Epithelial cell of prostate (primary cell): ENCODE data around the gene IMP4.

Experiments
- DNase-seq: peaks from one replicate; pipeline ENCODE4 v3.0.0-alpha.2; 2011; ENCODE audit warnings: low read depth, low spot score
- H3K27ac ChIP-seq: fragments of 450-650 bp; 2 replicates; pipeline ENCODE4 v1.5.1; 2017; ENCODE audit warnings: mild to moderate bottlenecking

Gene IMP4

GRCh38 chr2:130336150-130336876, 6.4 kb upstream of the IMP4 start:
- H3K27ac ChIP-seq: no peak overlapping the region
- no peak for DNase-seq

GRCh38 chr2:130336877-130337734, 5.6 kb upstream of the IMP4 start:
- no peak overlapping the region for H3K27ac ChIP-seq
- DNase-seq: no peak

GRCh38 chr2:130337735-130338325, 4.9 kb upstream of the IMP4 start:
- DNase-seq: no peak
- H3K27ac ChIP-seq: no peak overlapping the region

DNA sequence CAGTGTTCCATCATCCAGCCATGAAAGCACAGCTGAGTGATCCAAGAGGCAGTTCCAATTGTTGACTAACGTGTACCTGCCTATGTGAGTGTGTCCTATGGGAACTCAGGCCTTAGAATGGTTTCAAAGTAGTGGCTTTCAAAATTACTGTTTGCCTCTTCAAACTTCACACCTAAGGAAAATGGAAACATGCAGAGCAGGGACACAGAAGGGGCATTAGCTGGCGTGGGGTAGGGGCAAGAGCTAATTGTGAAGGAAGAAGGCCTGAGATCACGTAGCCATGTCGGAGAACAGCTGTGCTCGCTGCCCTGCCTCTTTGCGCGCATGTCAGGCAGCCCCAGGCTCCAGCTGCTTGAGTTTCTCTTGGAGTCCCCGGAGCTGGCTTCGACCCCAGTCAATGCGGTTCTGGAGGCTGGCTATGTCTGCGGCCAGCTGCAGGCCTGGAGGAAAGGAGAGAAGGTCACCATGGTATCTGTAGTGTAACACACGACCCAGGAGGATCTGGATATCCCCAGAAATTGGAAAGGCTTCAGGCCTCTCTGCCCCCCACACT, 3.8 kb upstream of the IMP4 start:
- DNase-seq: no peak
- H3K27ac ChIP-seq: no peak overlapping the region

GRCh38 chr2:130339885-130340745, 2.6 kb upstream of the IMP4 start:
- no peak overlapping the region for H3K27ac ChIP-seq

GRCh38 chr2:130341562-130342019, 1.1 kb upstream of the IMP4 start:
- DNase-seq: no peak
- peak overlapping the region; percentile 78 for H3K27ac ChIP-seq

More at GRCh38 chr2:130339885-130340745, 2.6 kb upstream of the IMP4 start:
- DNase-seq: no peak

- H3K27ac ChIP-seq: peak overlapping the region; percentile 78
- DNase-seq: peak; percentile 84
Observed at GRCh38 chr2:130342020-130342532, 621 bp upstream of the IMP4 start.

DNA sequence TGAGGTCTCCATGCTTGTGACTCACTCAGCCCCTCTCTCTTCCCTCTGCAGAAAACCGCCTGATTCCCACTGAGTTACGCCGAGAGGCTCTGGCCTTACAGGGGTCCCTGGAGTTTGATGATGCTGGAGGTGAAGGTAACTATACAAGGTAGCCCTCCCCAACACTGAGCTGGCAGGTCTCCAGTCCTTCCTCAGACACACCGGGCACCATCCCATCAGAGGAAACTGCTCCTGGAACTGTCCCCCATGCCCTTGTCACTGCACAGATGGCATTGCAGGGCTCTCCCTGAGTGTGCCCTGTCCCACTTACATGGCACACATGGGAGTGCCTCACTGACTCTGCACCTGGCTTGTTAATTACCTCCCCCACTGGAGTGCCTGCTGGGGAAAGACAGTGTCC, 1.9 kb downstream of the IMP4 start:
- DNase-seq: no peak

GRCh38 chr2:130345091-130345490, 2.4 kb downstream of the IMP4 start:
- no peak overlapping the region for H3K27ac ChIP-seq
- DNase-seq: no peak

More for the DNA sequence above, 1.9 kb downstream of the IMP4 start:
- H3K27ac ChIP-seq: no peak overlapping the region

- H3K27ac ChIP-seq: no peak overlapping the region
- DNase-seq: no peak
Observed at GRCh38 chr2:130345611-130346010, 2.9 kb downstream of the IMP4 start.

DNA sequence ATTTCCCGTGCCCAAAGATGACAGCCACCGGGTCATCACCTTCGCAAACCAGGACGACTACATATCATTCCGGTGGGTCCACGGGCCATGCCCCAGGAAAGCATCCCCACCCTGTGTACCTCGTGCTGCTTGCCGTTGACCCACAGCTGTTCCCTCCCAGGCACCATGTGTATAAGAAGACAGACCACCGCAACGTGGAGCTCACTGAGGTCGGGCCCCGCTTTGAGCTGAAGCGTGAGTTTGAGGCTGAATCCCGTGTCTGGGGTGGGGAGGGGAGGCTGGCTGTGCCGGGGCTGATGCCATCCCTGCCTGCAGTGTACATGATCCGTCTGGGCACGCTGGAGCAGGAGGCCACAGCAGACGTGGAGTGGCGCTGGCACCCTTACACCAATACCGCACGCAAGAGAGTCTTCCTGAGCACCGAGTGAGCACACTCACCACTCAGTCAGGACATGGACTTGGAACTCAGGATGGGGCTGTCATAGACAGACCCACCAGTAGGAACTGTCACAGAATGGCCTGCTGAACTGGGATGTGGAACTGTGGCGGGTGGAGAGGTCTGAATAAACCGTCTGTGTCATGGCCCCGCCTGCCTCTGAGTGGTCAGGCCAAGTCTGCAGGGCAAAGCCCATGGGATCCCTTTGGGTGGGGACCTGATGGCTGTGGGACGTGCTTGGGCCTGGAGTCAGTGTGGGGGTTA, 3.5 kb downstream of the IMP4 start:
- H3K27ac ChIP-seq: no peak overlapping the region

GRCh38 chr2:130346741-130347066, 4.0 kb downstream of the IMP4 start:
- no peak overlapping the region for H3K27ac ChIP-seq
- no peak for DNase-seq

More for the DNA sequence above, 3.5 kb downstream of the IMP4 start:
- no peak for DNase-seq

GRCh38 chr2:130347220-130347925, 4.7 kb downstream of the IMP4 start:
- no peak for DNase-seq
- H3K27ac ChIP-seq: no peak overlapping the region

GRCh38 chr2:130349174-130349573, 6.5 kb downstream of the IMP4 start:
- H3K27ac ChIP-seq: no peak overlapping the region
- DNase-seq: no peak

- DNase-seq: no peak
- H3K27ac ChIP-seq: no peak overlapping the region
Observed at GRCh38 chr2:130351711-130352110, 9.0 kb downstream of the IMP4 start.

DNA sequence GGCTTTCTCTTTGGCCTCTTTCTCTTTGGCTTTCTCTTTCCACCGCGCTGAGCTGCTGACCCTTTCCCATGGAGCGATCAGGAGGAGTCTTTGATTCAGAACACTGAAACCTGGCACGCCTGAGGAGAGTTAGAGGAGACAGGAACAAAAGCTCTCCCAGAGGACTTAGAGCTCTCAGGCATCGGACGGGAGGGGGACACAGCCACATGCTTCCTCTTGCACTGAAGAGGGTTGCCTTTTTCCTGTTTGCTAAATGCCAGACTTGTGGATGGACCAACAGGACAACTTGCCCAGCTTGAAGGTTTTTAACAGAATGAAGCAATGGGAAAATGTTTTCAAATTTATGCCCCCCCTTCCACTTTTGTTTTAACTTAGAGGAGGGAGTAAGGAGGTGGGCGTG, 9.5 kb downstream of the IMP4 start:
- no peak for DNase-seq
- no peak overlapping the region for H3K27ac ChIP-seq

GRCh38 chr2:130353291-130354138, 10.8 kb downstream of the IMP4 start:
- DNase-seq: no peak
- no peak overlapping the region for H3K27ac ChIP-seq

- no peak for DNase-seq
- H3K27ac ChIP-seq: no peak overlapping the region
Observed at GRCh38 chr2:130354139-130354428, 11.4 kb downstream of the IMP4 start.
